ENCODE results near the gene C1QTNF9B. TPM values are rescaled to one million over a fixed set of nuclear protein-coding genes. Genes with fewer than 3 reads are reported as not detected.

C1QTNF9B gene
- total RNA-seq, 1 experiment from 2014 or later = not detected

DNA sequence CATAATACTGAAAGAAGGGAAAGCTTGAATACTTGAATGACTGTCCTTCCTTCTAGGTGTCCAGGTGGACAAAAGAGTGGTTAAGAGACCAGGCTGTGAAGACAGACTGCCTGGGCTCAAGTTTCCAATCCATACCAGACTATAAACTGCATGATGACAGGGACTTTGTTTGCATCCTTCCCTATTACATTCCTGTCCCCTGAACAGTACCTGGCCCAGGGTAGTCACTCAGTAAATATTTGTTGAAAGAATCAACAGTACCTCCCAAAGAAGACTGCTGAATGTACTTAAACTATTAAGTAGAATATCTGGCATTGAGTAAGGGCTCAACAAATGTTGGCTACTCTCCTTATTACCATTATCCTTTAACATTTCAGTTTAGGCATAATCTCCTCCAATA lies 37.8 kb downstream of the C1QTNF9B start:
- no peak for DNase-seq (ENCODE audit: low spot score)

DNA sequence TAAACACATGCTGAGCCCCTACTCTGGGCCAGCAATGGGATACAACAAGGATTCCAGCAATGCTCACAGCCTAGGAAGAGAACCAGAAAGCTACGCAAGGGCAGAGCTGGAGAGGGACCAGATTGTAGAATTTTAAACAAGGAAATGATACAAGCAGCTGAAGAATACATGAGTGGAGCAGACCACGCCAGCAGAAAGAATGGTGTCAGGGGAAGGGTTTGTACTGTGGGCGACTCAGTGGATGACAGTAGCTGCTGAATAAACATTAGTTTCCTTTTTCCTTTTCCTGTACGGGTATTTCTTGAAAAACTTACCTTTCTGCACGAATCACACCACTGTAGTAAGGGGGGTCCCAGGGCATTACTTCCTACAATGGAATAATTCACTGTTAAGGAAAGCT lies 38.8 kb downstream of the C1QTNF9B start:
- no peak for DNase-seq (ENCODE audit: low spot score)

GRCh38 chr13:23856008-23856750 lies 41.1 kb downstream of the C1QTNF9B start:
- DNase-seq (ENCODE audit: low spot score) = no peak

DNA sequence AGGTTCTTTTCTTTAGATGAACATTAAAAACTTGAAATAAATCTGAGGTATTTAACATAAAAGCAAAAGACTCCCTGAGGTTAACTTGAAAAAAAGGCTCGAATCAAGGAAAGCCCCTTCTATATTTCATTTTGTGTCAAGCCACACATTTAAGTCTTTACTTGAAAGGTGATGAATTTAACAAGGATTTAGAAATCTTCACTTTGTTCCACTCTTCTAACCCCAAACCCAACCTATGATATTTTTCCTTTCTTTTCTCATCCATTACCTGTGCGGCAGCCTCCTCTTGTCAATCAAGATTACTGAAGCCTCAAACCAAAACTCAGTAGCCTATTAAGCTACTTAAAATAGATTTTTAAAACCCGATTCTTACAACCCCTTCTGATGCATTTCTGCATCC lies 41.9 kb downstream of the C1QTNF9B start:
- DNase-seq (ENCODE audit: low spot score) = no peak

- no peak for DNase-seq (ENCODE audit: low spot score)
These were observed 45.0 kb downstream of the C1QTNF9B start for GRCh38 chr13:23852351-23852750.

GRCh38 chr13:23851106-23851505 lies 46.2 kb downstream of the C1QTNF9B start:
- no peak for DNase-seq (ENCODE audit: low spot score)

DNA sequence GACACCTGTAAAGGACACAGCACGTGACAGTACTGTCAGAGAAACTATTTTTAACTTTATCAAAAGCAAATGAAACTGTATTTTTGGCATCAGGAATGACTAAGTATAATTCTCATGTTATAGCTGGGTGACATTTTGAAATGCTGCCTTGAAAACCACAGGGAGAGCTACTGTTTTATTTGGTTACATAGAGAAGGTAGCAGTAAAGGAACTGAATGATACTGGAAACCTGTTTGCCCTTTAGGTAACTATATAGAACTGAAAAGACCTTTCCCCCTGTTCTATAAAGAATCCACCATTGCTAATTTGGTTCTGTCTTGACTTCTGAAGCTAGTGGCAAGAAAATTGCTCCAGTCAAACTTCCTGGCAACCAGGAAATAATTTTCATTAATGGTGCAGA lies 47.2 kb downstream of the C1QTNF9B start:
- DNase-seq (ENCODE audit: low spot score) = no peak

GRCh38 chr13:23849670-23850069 lies 47.6 kb downstream of the C1QTNF9B start:
- DNase-seq (ENCODE audit: low spot score) = no peak

DNA sequence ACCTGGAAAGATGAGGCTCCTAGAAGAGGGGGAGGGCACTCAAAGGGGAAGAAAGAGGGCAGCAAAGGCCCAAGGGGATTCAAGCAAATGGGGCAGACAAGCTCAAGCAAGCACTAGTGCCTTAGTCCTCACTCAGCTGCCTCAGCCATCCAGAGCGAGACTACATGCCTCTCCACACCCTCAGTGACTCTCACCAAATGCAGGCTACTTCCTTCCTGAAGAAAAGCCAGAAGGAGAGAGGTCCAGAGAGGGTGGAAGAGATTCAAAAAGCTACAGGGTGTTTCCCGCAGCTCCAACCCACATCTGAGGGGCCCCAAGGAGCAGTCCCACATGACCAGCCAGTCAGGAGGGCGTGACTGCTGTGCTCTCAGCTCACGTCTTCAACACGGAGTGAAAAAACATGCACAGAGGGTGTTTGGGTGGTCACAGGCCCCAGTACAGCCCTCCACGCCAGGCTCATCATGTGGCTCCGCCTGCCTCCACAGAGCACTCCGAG lies 48.6 kb downstream of the C1QTNF9B start:
- no peak for DNase-seq (ENCODE audit: low spot score)

DNA sequence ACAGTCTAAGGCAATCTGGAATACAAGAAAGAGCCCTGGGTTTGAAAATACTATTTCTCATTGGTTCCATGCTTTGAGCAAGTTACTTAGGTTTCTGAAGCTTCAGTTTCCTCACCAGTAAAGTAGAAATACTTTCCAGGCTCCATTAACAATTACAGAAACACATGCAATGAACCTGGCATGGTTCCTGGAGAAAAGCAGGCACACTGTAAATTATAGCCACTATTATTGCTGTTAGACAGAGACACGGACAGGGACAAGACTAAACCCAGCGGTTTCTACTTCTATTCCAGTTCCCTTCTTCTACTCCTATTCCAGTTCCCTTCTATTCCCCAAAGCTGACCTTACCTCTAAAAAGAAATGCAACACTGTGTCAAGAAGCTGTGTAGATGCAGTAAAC lies 49.3 kb downstream of the C1QTNF9B start:
- no peak for DNase-seq (ENCODE audit: low spot score)

GRCh38 chr13:23847497-23847896 lies 49.8 kb downstream of the C1QTNF9B start:
- no peak for DNase-seq (ENCODE audit: low spot score)

- DNase-seq (ENCODE audit: low spot score) = no peak
These were observed 52.1 kb downstream of the C1QTNF9B start for GRCh38 chr13:23845105-23845725.

- DNase-seq (ENCODE audit: low spot score) = no peak
These were observed 53.2 kb downstream of the C1QTNF9B start for GRCh38 chr13:23844132-23844531.

GRCh38 chr13:23843436-23843835 lies 53.9 kb downstream of the C1QTNF9B start:
- no peak for DNase-seq (ENCODE audit: low spot score)

DNA sequence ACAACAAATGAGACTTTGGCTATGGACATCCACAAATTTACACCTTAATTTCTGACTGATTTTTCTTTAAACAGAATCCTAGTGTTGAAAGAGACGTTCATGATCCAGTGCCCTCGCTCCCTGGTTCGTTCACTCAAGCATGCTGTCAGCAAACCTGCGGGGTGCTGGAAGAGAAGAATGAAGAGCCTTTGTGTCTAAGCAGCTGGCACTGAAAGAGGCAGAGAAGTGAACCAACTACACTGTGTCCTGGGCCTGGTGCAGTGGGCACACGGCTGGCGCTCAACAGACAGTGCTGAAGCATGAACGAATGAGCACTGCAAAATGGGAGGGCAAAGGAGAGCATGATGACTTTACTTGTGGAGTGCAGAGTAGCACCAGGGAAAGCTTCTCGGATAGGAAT lies 54.9 kb downstream of the C1QTNF9B start:
- no peak for DNase-seq (ENCODE audit: low spot score)

Other genes starting within 250 kb of the C1QTNF9B start
- 25.7 and 41.6 TPM in 2 replicates for gene MIPEP, start 8.1 kb downstream of the C1QTNF9B start, total RNA-seq (2014; rRNA removed; shearing (Covaris generic))